IMR-90 (cell line): ENCODE results near the gene QKI. TPM values are rescaled to one million over a fixed set of nuclear protein-coding genes. Genes with fewer than 3 reads are reported as not detected.
A peak's percentile ranks its signal among the peaks of the same experiment; 100 is the strongest.

Source experiments
- ATAC-seq: fragments of 200-7000 bp; cut with Tn5 transposase; 2 replicates; pipeline ENCODE4 v1.9.1; 2020; ENCODE audit warnings: low read depth, mild to moderate bottlenecking, moderate library complexity
- BruUV-seq: library from RNA; stranded (reverse); fragments of 400-500 nt; replicated peaks from 2 replicates; lab custom pipeline; 2021; lab: Mats Ljungman, UMichigan
- CTCF ChIA-PET: fragments of 300-600 bp; formaldehyde crosslinking; extraction: SDS; loops from one replicate; lab custom pipeline; 2021; ENCODE audit warnings: antibody characterized with exemption; lab: Yijun Ruan, JAX
- POLR2A ChIA-PET: fragments of 300-600 bp; sonication (Branson Sonifier 250); formaldehyde crosslinking; loops from one replicate; lab custom pipeline; 2022; ENCODE audit warnings: antibody characterized with exemption; ENCODE audit not compliant: unreplicated experiment; lab: Charles Lee
- DNase-seq: peaks from one replicate; pipeline ENCODE4 v3.0.0; 2013
- H2AFZ ChIP-seq: replicated peaks from 2 replicates; pipeline ENCODE3; 2013; ENCODE audit warnings: low read length, mild to moderate bottlenecking; ENCODE audit not compliant: poor library complexity
- H2AK5ac ChIP-seq: 2 replicates; pipeline ENCODE4 v1.6.1; 2013; ENCODE audit warnings: low read depth, low read length, inconsistent platforms
- H2AK9ac ChIP-seq: replicated peaks from 2 replicates; pipeline ENCODE3; 2013; ENCODE audit warnings: mild to moderate bottlenecking, low read depth, low read length, moderate library complexity; ENCODE audit not compliant: poor library complexity
- H2BK120ac ChIP-seq: 2 replicates; pipeline ENCODE4 v1.6.1; 2013; ENCODE audit warnings: low read depth, low read length, inconsistent platforms
- H2BK15ac ChIP-seq: 3 replicates; pipeline ENCODE4 v1.6.1; 2013; ENCODE audit warnings: low read depth, low read length, inconsistent platforms
- H2BK20ac ChIP-seq: 2 replicates; pipeline ENCODE4 v1.6.1; 2013; ENCODE audit warnings: low read depth, mild to moderate bottlenecking, inconsistent platforms, low read length, moderate library complexity
- H2BK5ac ChIP-seq: 2 replicates; pipeline ENCODE4 v1.6.1; 2013; ENCODE audit warnings: mild to moderate bottlenecking, low read depth, low read length, inconsistent platforms; ENCODE audit not compliant: poor library complexity, severe bottlenecking
- H3K14ac ChIP-seq: replicated peaks from 2 replicates; pipeline ENCODE4 v1.6.1; 2013; ENCODE audit warnings: low read depth, low read length, inconsistent platforms
- H3K18ac ChIP-seq: 2 replicates; pipeline ENCODE4 v1.6.1; 2013; ENCODE audit warnings: low read depth, low read length, control low read depth
- H3K23ac ChIP-seq: 2 replicates; pipeline ENCODE4 v1.6.1; 2013; ENCODE audit warnings: low read depth, low read length, inconsistent platforms
- H3K27ac ChIP-seq: 2 replicates; pipeline ENCODE4 v1.5.1; 2013; ENCODE audit warnings: mild to moderate bottlenecking, control low read depth, low read length; ENCODE audit not compliant: insufficient read depth
- H3K27me3 ChIP-seq: 2 replicates; pipeline ENCODE4 v1.6.1; 2013; ENCODE audit warnings: low read length; ENCODE audit not compliant: control insufficient read depth, insufficient read depth
- H3K36me3 ChIP-seq: 2 replicates; pipeline ENCODE4 v1.6.1; 2013; ENCODE audit warnings: low read length, mixed read lengths; ENCODE audit not compliant: control insufficient read depth, insufficient read depth
- H3K4ac ChIP-seq: 2 replicates; pipeline ENCODE4 v1.6.1; 2013; ENCODE audit warnings: low read depth, low read length, inconsistent platforms
- H3K4me1 ChIP-seq: 2 replicates; pipeline ENCODE4 v1.6.1; 2013; ENCODE audit warnings: low read length, mixed read lengths; ENCODE audit not compliant: control insufficient read depth, insufficient read depth
- H3K4me2 ChIP-seq: 2 replicates; pipeline ENCODE4 v1.6.1; 2013; ENCODE audit warnings: low read depth, mild to moderate bottlenecking, control low read depth, low read length, moderate library complexity
- H3K4me3 ChIP-seq: 2 replicates; pipeline ENCODE4 v1.5.1; 2013; ENCODE audit warnings: low read depth, mild to moderate bottlenecking, control low read depth, low read length, moderate library complexity; ENCODE audit not compliant: insufficient read depth
- H3K56ac ChIP-seq: 2 replicates; pipeline ENCODE4 v1.6.1; 2013; ENCODE audit warnings: low read length, inconsistent platforms; ENCODE audit not compliant: insufficient read depth; ENCODE audit errors: extremely low read depth
- H3K79me1 ChIP-seq, 2 experiments: 2 replicates each; pipeline ENCODE4 v1.6.1; 2013; ENCODE audit warnings: low read length in 2 of 2, inconsistent platforms in 1 of 2, low read depth in 1 of 2
- H3K9ac ChIP-seq: 2 replicates; pipeline ENCODE4 v1.6.1; 2013; ENCODE audit warnings: low read depth, low read length, control low read depth
- H3K9me1 ChIP-seq: 2 replicates; pipeline ENCODE4 v1.6.1; 2013; ENCODE audit warnings: low read length, inconsistent platforms; ENCODE audit not compliant: insufficient read depth
- H3K9me3 ChIP-seq: 2 replicates; pipeline ENCODE4 v1.6.1; 2013; ENCODE audit warnings: low read length; ENCODE audit not compliant: control insufficient read depth, insufficient read depth
- H4K20me1 ChIP-seq: 2 replicates; pipeline ENCODE4 v1.6.1; 2013; ENCODE audit warnings: low read length, inconsistent platforms; ENCODE audit not compliant: insufficient read depth
- H4K5ac ChIP-seq: 2 replicates; pipeline ENCODE4 v1.6.1; 2013; ENCODE audit warnings: mild to moderate bottlenecking, low read depth, low read length, control low read depth
- H4K8ac ChIP-seq, 2 experiments: 2 replicates each; pipeline ENCODE4 v1.6.1; 2013; ENCODE audit warnings: low read depth in 2 of 2, low read length in 2 of 2, control low read depth in 1 of 2, inconsistent platforms in 1 of 2
- H4K91ac ChIP-seq: 2 replicates; pipeline ENCODE4 v1.6.1; 2013; ENCODE audit warnings: low read depth, low read length, inconsistent platforms; ENCODE audit not compliant: insufficient read depth
- BHLHE40 ChIP-seq: fragments of 150-350 bp; IDR thresholded peaks from 2 replicates; pipeline ENCODE4 v1.6.1; 2016; ENCODE audit warnings: mild to moderate bottlenecking, low read depth, low read length
- CEBPB ChIP-seq: IDR thresholded peaks from 2 replicates; pipeline ENCODE4 v1.6.1; 2012; ENCODE audit warnings: low read depth, low read length, improper control_type of control experiment
- CHD1 ChIP-seq: IDR thresholded peaks from 2 replicates; pipeline ENCODE4 v1.6.1; 2012; ENCODE audit warnings: low read depth, low read length, improper control_type of control experiment
- CTCF ChIP-seq: conservative IDR thresholded peaks from 2 replicates; pipeline ENCODE4 v1.5.1; 2012; ENCODE audit warnings: mild to moderate bottlenecking, low read depth, low read length, improper control_type of control experiment
- ELK1 ChIP-seq: fragments of 150-350 bp; IDR thresholded peaks from 2 replicates; pipeline ENCODE4 v1.6.1; 2016; ENCODE audit warnings: low read depth, mild to moderate bottlenecking, low read length, moderate library complexity, borderline replicate concordance
- FOS ChIP-seq: fragments of 150-350 bp; IDR thresholded peaks from 2 replicates; pipeline ENCODE4 v1.6.1; 2016; ENCODE audit warnings: low read depth, low read length
- MAFK ChIP-seq: IDR thresholded peaks from 2 replicates; pipeline ENCODE4 v1.6.1; 2012; ENCODE audit warnings: low read depth, low read length, improper control_type of control experiment
- NFE2L2 ChIP-seq: fragments of 150-350 bp; IDR thresholded peaks from 2 replicates; pipeline ENCODE4 v1.6.1; 2016; ENCODE audit warnings: low read depth, mild to moderate bottlenecking, low read length
- POLR2A ChIP-seq: IDR thresholded peaks from 2 replicates; pipeline ENCODE4 v1.6.1; 2012; ENCODE audit warnings: mild to moderate bottlenecking, low read depth, low read length
- RAD21 ChIP-seq: IDR thresholded peaks from 2 replicates; pipeline ENCODE4 v1.6.1; 2012; ENCODE audit warnings: low read length, improper control_type of control experiment
- RCOR1 ChIP-seq: IDR thresholded peaks from 2 replicates; pipeline ENCODE4 v1.6.1; 2012; ENCODE audit warnings: mild to moderate bottlenecking, low read length, improper control_type of control experiment; ENCODE audit not compliant: insufficient replicate concordance
- RFX5 ChIP-seq: IDR thresholded peaks from 2 replicates; pipeline ENCODE4 v1.8.0; 2012; ENCODE audit warnings: low read depth, mild to moderate bottlenecking, low read length, moderate library complexity
- SMC3 ChIP-seq: fragments of 150-350 bp; IDR thresholded peaks from 2 replicates; pipeline ENCODE4 v1.6.1; 2016; ENCODE audit warnings: low read depth, mild to moderate bottlenecking, antibody characterized with exemption, low read length, moderate library complexity
- WGBS, 2 experiments: methylation state at CpG; one replicate each; pipeline versions ENCODE4 v1.1.5 to v1.1.7; 2013; ENCODE audit warnings: missing lambda C conversion rate in 2 of 2; ENCODE audit not compliant: insufficient read length in 1 of 2; ENCODE audit errors: extremely low coverage in 2 of 2; 5-methylcytosine and 5-hydroxymethylcytosine counted together
- dilution Hi-C: fragments of 300-500 bp; cut with HindIII; formaldehyde crosslinking; loops from one replicate; pipeline ENCODE4 v1.14.3; 2018; ENCODE audit warnings: low sequenced_read_pairs; ENCODE audit not compliant: unreplicated experiment
- in situ Hi-C: fragments of 300-500 bp; cut with MboI; formaldehyde crosslinking; loops from 3 replicates; pipeline ENCODE4 v1.14.3; 2019; ENCODE audit warnings: low sequenced_read_pairs, inconsistent platforms, mixed read lengths
- intact Hi-C: fragments of 100-400 bp; cut with micrococcal nuclease; formaldehyde crosslinking; loops from 2 replicates; pipeline ENCODE4 v1.10.0; 2022
- polyA plus RNA-seq, 3 experiments: library from polyadenylated mRNA; depleted of rRNA; stranded (reverse); fragments of >200 nt; gene quantifications; 2 replicates each; pipeline ENCODE4 v1.2.3, GENCODE V29; 2012; ENCODE audit warnings: low replicate concordance in 1 of 3
- total RNA-seq: library from RNA; depleted of rRNA; stranded (reverse); fragments of >200 nt; gene quantifications from 2 replicates; pipeline ENCODE4 v1.2.3, GENCODE V29; 2012
- TF ChIP-seq, protein P1 (sequence below): fragments of 150-350 bp; IDR thresholded peaks from 2 replicates; pipeline ENCODE4 v1.6.1; 2017; ENCODE audit warnings: mild to moderate bottlenecking, antibody characterized with exemption, low read length, low read depth

QKI gene
- total and polyA plus RNA-seq, 2 of the 4 experiments (the other 2 are of a cell fraction) = 112 to 232 TPM

DNA sequence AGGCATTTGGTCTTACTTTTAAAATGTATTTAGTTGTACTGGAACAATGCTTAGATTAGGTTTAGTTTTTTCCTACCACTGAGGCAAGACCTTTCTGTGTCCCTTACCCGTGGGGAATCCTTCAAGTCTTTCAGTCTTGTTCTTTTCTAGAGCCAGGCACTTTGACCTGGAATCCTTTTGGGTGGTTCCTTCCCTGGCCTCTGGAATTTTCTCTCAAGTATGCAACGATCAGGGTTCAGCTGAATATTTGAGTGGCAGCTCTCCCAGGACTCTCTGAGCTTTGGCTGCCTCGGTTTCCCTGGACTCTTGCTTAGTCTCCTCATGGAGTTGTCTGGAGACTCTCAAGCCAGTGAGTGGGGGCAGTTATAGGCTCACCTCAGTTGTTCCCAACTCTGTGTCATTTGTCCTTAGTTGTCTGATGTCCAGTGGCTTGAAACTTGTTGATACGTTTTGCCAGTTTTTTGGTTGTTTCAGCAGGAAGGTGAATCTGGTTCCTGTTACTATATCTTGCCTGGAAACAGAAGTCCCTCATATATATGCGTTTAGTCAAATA is 118.1 kb downstream of the QKI start (continued):
- no peak for TF ChIP-seq CHD1

GRCh38 chr6:163533443-163533842 is 118.9 kb downstream of the QKI start:
- Histone ChIP-seq H2BK120ac (no peak overlapping the region), H4K91ac (no peak overlapping the region), H4K8ac (no peak overlapping the region), H3K27ac (no peak overlapping the region), H3K9me1 (peaks cover 12% of the 10 kb centered on the region), H2AK9ac (no peak overlapping the region), H2AK5ac (no peak overlapping the region), H3K18ac (no peak overlapping the region), H2BK20ac (no peak overlapping the region), H3K9me3 (no peaks in the 10 kb centered on the region), H3K14ac (no peak overlapping the region), H3K56ac (no peak overlapping the region), H4K20me1 (peaks cover 46% of the 10 kb centered on the region; the same call in 1 of the 2 replicates), H3K79me1 (peaks cover 21 to 54% of the 10 kb centered on the region in 2 experiments), H3K4me2 (no peak overlapping the region), H3K9ac (no peak overlapping the region), H3K4ac (no peak overlapping the region), H3K4me3 (no peak overlapping the region), H2AFZ (no peak overlapping the region), H2BK5ac (no peak overlapping the region), H2BK15ac (no peak overlapping the region), H3K4me1 (peaks cover 17% of the 10 kb centered on the region), H3K23ac (no peak overlapping the region), H3K27me3 (no peaks in the 10 kb centered on the region), H3K36me3 (peaks cover 4% of the 10 kb centered on the region), H4K5ac (no peak overlapping the region)
- in situ Hi-C loops (no loop called here), dilution Hi-C loops (no loop called here), intact Hi-C loops (loop anchor here (2.0 to 5.0 kb wide), 3 partner anchors 76 to 421 kb away; no protein-coding TSS in a partner anchor)
- POLR2A ChIA-PET = no interaction called here
- BruUV-seq = no TSS peak
- peak; percentile 97 for DNase-seq
- CTCF ChIA-PET = no interaction called here
- peak; percentile 75 for ATAC-seq
- WGBS, 2 experiments = no CpG with 5 or more reads among the region's 2 CpGs
- TF ChIP-seq RAD21 (no peak), SMC3 (no peak), RCOR1 (peak; percentile 86), CEBPB (peak; percentile 94), FOS (peak; percentile 79), NFE2L2 (peak; percentile 27; the same call in 1 of the 2 replicates), CHD1 (no peak), BHLHE40 (no peak), POLR2A (no peak), MAFK (peak; percentile 71), ELK1 (no peak), CTCF (no peak), RFX5 (no peak)
- TF ChIP-seq, protein P1, sequence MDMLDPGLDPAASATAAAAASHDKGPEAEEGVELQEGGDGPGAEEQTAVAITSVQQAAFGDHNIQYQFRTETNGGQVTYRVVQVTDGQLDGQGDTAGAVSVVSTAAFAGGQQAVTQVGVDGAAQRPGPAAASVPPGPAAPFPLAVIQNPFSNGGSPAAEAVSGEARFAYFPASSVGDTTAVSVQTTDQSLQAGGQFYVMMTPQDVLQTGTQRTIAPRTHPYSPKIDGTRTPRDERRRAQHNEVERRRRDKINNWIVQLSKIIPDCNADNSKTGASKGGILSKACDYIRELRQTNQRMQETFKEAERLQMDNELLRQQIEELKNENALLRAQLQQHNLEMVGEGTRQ = no peak
